Body of pancreas (tissue), 4 donors: ENCODE results near the gene MGLL. TPM values are rescaled to one million over a fixed set of nuclear protein-coding genes. Genes with fewer than 3 reads are reported as not detected.
A peak's percentile ranks its signal among the peaks of the same experiment; 100 is the strongest.

Source experiments
- ATAC-seq: fragments of 150-250 bp; one replicate; pipeline ENCODE4 v1.9.1; 2016
- DNase-seq, 4 donors: peaks; one replicate each; pipeline ENCODE4 v3.0.0-alpha.2; 2019
- H3K27ac ChIP-seq, 4 donors: fragments of 200-600 bp; sonication (generic); 1 replicate in 3 of 4; 2 replicates in 1 of 4; pipeline versions ENCODE4 v1.5.1 to v1.6.1; 2016 to 2019; ENCODE audit warnings: mild to moderate bottlenecking in 1 of 4, mixed read lengths in 1 of 4, moderate library complexity in 1 of 4
- H3K27me3 ChIP-seq, 2 donors: fragments of 200-600 bp; sonication (generic); one replicate each; pipeline ENCODE4 v1.6.0; 2016; ENCODE audit warnings: mild to moderate bottlenecking in 1 of 2
- H3K36me3 ChIP-seq, 2 donors: fragments of 200-600 bp; sonication (generic); replicated peaks in 1 of 2; 2 replicates each; pipeline ENCODE4 v1.5.1; 2016; ENCODE audit warnings: low read depth in 2 of 2; ENCODE audit not compliant: insufficient read depth in 1 of 2
- H3K4me1 ChIP-seq: fragments of 200-600 bp; sonication (generic); one replicate; pipeline ENCODE4 v1.6.0; 2016
- H3K4me3 ChIP-seq, 2 donors: fragments of 200-600 bp; sonication (generic); 1 replicate in 1 of 2; 2 replicates in 1 of 2; pipeline ENCODE4 v1.5.1; 2016 to 2019
- H3K9me3 ChIP-seq, 3 donors: fragments of 200-600 bp; sonication (generic); 1 replicate in 2 of 3; 2 replicates in 1 of 3; pipeline ENCODE4 v1.5.1; 2016
- CTCF ChIP-seq, 7 experiments: fragments of 450-650 bp in 4 of 7; fragments of 200-600 bp in 3 of 7; sonication (generic) in 3 of 7; IDR thresholded peaks; one replicate each; pipeline ENCODE4 v1.5.1; 2016 to 2019; ENCODE audit warnings: antibody characterized with exemption in 7 of 7
- POLR2A ChIP-seq, 3 donors: fragments of 450-650 bp; IDR thresholded peaks; one replicate each; pipeline ENCODE4 v1.6.1; 2016; ENCODE audit warnings: antibody characterized with exemption in 3 of 3, mild to moderate bottlenecking in 2 of 3
- WGBS, 2 donors: methylation state at CpG; one replicate each; pipeline ENCODE4 v1.1.5; 2017; 5-methylcytosine and 5-hydroxymethylcytosine counted together
- intact Hi-C: fragments of 100-400 bp; cut with DNase I; formaldehyde crosslinking; loops from one replicate; pipeline ENCODE4 v1.15.1; 2023
- total RNA-seq, 2 donors: library from RNA; depleted of rRNA; stranded (reverse); fragments of >200 nt; gene quantifications; one replicate each; pipeline ENCODE4 v1.1.0, GENCODE V29; 2016

The MGLL gene
- total RNA-seq, 2 donors from 2014 or later = 14.8 to 20.2 TPM

GRCh38 chr3:127767126-127767525, 55.2 kb downstream of the MGLL start:
- Histone ChIP-seq H3K4me3 (no peak overlapping the region), H3K36me3 (no peaks in the 10 kb centered on the region), H3K4me1 (peaks cover 6% of the 10 kb centered on the region), H3K27me3 (no peaks in the 10 kb centered on the region), H3K27ac (peak overlapping the region in 2 of 4 donors; percentile 24 to 26), H3K9me3 (peaks cover 0 to 6% (median 0%) of the 10 kb centered on the region in 3 donors)
- intact Hi-C loops = no loop called here
- DNase-seq (peak in 2 of 4 donors; percentile 21 to 59), ATAC-seq (peak; percentile 64)
- 13 to 24% methylated on average over 1 of the region's 1 CpG for WGBS, 2 donors
- no peak for TF ChIP-seq POLR2A (IDR thresholded peaks at IDR 0.05)
- TF ChIP-seq CTCF (IDR thresholded peaks at IDR 0.05) = no peak

GRCh38 chr3:127765735-127766134, 56.6 kb downstream of the MGLL start:
- ATAC-seq = no peak
- no peak for TF ChIP-seq CTCF (IDR thresholded peaks at IDR 0.05)
- TF ChIP-seq POLR2A (IDR thresholded peaks at IDR 0.05) = no peak
- 80 to 84% methylated on average over 7 of the region's 7 CpGs for WGBS, 2 donors

GRCh38 chr3:127764841-127765362, 57.4 kb downstream of the MGLL start:
- no peak for DNase-seq
- H3K4me1 ChIP-seq = peaks cover 10% of the 10 kb centered on the region
- TF ChIP-seq CTCF (IDR thresholded peaks at IDR 0.05) (no peak), POLR2A (IDR thresholded peaks at IDR 0.05) (no peak)
- H3K27ac ChIP-seq = no peak overlapping the region
- no peak overlapping the region for H3K4me3 ChIP-seq
- no peak for ATAC-seq
- H3K9me3 ChIP-seq = peaks cover 0 to 6% (median 0%) of the 10 kb centered on the region in 3 donors
- H3K27me3 ChIP-seq = no peaks in the 10 kb centered on the region
- intact Hi-C loops = no loop called here
- 77 to 78% methylated on average over 5 of the region's 5 CpGs for WGBS, 2 donors
- H3K36me3 ChIP-seq = no peaks in the 10 kb centered on the region

More at GRCh38 chr3:127765735-127766134, 56.6 kb downstream of the MGLL start:
- DNase-seq = no peak
- Histone ChIP-seq H3K27ac (no peak overlapping the region), H3K4me1 (peaks cover 10% of the 10 kb centered on the region), H3K4me3 (no peak overlapping the region), H3K27me3 (no peaks in the 10 kb centered on the region), H3K9me3 (peaks cover 0 to 6% (median 0%) of the 10 kb centered on the region in 3 donors), H3K36me3 (no peaks in the 10 kb centered on the region)
- intact Hi-C loops = no loop called here

GRCh38 chr3:127764301-127764700, 58.0 kb downstream of the MGLL start:
- intact Hi-C loops = no loop called here
- Histone ChIP-seq H3K27me3 (no peaks in the 10 kb centered on the region), H3K4me1 (peaks cover 10% of the 10 kb centered on the region), H3K4me3 (no peak overlapping the region), H3K27ac (no peak overlapping the region), H3K36me3 (no peaks in the 10 kb centered on the region), H3K9me3 (peaks cover 0 to 6% (median 0%) of the 10 kb centered on the region in 3 donors)
- DNase-seq (no peak), ATAC-seq (no peak)
- TF ChIP-seq CTCF (IDR thresholded peaks at IDR 0.05) = no peak
- TF ChIP-seq POLR2A (IDR thresholded peaks at IDR 0.05) = no peak
- 57 to 69% methylated on average over 8 of the region's 8 CpGs for WGBS, 2 donors

- Histone ChIP-seq H3K27ac (no peak overlapping the region), H3K9me3 (peaks cover 0 to 6% (median 0%) of the 10 kb centered on the region in 3 donors), H3K36me3 (no peaks in the 10 kb centered on the region), H3K4me3 (no peak overlapping the region), H3K4me1 (peaks cover 10% of the 10 kb centered on the region), H3K27me3 (no peaks in the 10 kb centered on the region)
- no peak for TF ChIP-seq POLR2A (IDR thresholded peaks at IDR 0.05)
- TF ChIP-seq CTCF (IDR thresholded peaks at IDR 0.05) = no peak
- DNase-seq (no peak), ATAC-seq (no peak)
- intact Hi-C loops = no loop called here
- WGBS, 2 donors = 72 to 83% methylated on average over 2 to 7 of the region's 7 CpGs
Measured at GRCh38 chr3:127763816-127764215, 58.5 kb downstream of the MGLL start.
